ENCODE data around the gene SOX6.

DNA sequence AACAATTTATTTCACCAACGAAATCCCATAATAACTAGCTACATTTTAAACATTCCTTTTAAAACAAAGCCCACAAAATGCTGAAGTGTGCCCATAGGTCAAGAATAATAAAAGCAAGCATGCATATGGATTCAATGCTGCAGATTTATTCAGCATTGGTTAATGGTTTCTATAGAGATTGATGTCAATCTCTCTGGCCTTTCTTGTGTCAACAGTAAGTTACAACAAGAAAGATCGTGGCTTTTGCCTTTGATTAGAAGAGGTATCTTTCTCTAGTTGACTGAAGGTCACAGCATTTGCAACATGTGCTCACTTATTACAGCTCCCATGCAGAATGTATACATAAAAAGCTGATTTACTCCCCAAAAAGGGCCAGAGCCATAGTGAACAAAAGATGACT lies 1.4 kb upstream of the SOX6 start:
- TF ChIP-seq, protein P1, sequence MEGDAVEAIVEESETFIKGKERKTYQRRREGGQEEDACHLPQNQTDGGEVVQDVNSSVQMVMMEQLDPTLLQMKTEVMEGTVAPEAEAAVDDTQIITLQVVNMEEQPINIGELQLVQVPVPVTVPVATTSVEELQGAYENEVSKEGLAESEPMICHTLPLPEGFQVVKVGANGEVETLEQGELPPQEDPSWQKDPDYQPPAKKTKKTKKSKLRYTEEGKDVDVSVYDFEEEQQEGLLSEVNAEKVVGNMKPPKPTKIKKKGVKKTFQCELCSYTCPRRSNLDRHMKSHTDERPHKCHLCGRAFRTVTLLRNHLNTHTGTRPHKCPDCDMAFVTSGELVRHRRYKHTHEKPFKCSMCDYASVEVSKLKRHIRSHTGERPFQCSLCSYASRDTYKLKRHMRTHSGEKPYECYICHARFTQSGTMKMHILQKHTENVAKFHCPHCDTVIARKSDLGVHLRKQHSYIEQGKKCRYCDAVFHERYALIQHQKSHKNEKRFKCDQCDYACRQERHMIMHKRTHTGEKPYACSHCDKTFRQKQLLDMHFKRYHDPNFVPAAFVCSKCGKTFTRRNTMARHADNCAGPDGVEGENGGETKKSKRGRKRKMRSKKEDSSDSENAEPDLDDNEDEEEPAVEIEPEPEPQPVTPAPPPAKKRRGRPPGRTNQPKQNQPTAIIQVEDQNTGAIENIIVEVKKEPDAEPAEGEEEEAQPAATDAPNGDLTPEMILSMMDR (IDR thresholded peaks at IDR 0.05): no peak
- TF ChIP-seq POLR2A (IDR thresholded peaks at IDR 0.05): no peak
